Breast epithelium (tissue), 3 donors: ENCODE results near the gene SDK2.

Source experiments
- CTCF ChIP-seq, 3 donors: fragments of 450-650 bp; IDR thresholded peaks; one replicate each; pipeline ENCODE4 v1.5.1; 2016 to 2017; ENCODE audit warnings: antibody characterized with exemption in 3 of 3, mild to moderate bottlenecking in 3 of 3, moderate library complexity in 3 of 3
- POLR2AphosphoS5 ChIP-seq, 3 donors: sonication (generic); formaldehyde crosslinking; IDR thresholded peaks; one replicate each; pipeline ENCODE4 v1.6.1; 2017; ENCODE audit warnings: antibody characterized with exemption in 3 of 3

DNA sequence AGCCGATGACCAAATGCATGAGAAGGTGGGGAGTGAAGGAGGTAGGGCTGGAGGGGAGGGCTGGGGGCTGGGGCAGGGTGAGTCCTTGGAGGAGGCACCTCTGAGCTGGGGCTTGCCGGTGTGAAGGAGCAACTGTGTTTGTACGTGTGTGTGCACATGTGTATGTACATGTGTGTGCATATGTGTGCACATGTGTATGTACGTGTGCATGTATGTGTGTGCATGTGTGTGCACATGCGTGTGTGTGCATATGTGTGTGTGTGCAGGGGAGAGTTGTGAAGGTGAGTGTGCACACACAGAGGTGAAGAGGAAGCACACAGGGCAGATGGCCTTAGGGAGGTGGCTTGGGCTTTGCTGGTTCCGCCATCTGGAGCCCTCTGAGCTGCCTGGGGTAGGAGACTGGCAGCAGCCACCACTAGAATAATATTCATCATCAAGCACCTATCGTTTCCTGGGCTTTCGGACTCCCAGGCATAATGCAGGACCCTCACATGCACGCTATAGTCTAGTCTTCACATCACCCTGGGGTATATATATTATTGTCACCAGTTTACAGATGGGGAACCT is 211.5 kb downstream of the SDK2 start:
- TF ChIP-seq CTCF (IDR thresholded peaks at IDR 0.05) (no peak), POLR2AphosphoS5 (IDR thresholded peaks at IDR 0.05) (no peak)
